ENCODE results near the gene MAPK1IP1L.
"Not testable (repeated sequence)": the region's sequence is repeated elsewhere in the genome, so short reads cannot be mapped to it uniquely, and the experiment has no call there.

Gene MAPK1IP1L

GRCh38 chr14:55051423-55052268, at the start of gene MAPK1IP1L:
TSS of gene MAPK1IP1L (plus strand) at chr14:55051647. CDS start at chr14:55061684, 10,037 bp downstream.
- Histone ChIP-seq H3K4me1 (ENCODE audit: control insufficient read depth, insufficient read depth, low read length) (peaks cover 14% of the 10 kb centered on the region), H3K4me3 (ENCODE audit: low read length) (peak within 1 kb of the TSS; percentile 99), H3K27me3 (ENCODE audit: control insufficient read depth, insufficient read depth, low read length) (no peaks in the 10 kb centered on the region), H3K27ac (ENCODE audit: low read depth, low read length) (peak within 1 kb of the TSS; percentile 100), H3K36me3 (ENCODE audit: control insufficient read depth, insufficient read depth, low read length) (no peaks in the 10 kb centered on the region), H3K9ac (ENCODE audit: low read length) (peak within 1 kb of the TSS; percentile 100)

- Histone ChIP-seq H3K36me3 (ENCODE audit: control insufficient read depth, insufficient read depth, low read length) (no peaks in the 10 kb centered on the region), H3K27ac (ENCODE audit: low read depth, low read length) (no peak overlapping the region), H3K4me3 (ENCODE audit: low read length) (no peak overlapping the region), H3K4me1 (ENCODE audit: control insufficient read depth, insufficient read depth, low read length) (no peaks in the 10 kb centered on the region), H3K9ac (ENCODE audit: low read length) (no peak overlapping the region), H3K27me3 (ENCODE audit: control insufficient read depth, insufficient read depth, low read length) (no peaks in the 10 kb centered on the region)
These were observed 46.4 kb upstream of the MAPK1IP1L start for GRCh38 chr14:55005071-55005470.

GRCh38 chr14:55015006-55015405, 36.4 kb upstream of the MAPK1IP1L start:
- no peaks in the 10 kb centered on the region for H3K4me1 ChIP-seq (ENCODE audit: control insufficient read depth, insufficient read depth, low read length)
- no peak overlapping the region for H3K9ac ChIP-seq (ENCODE audit: low read length)
- no peaks in the 10 kb centered on the region for H3K27me3 ChIP-seq (ENCODE audit: control insufficient read depth, insufficient read depth, low read length)
- H3K27ac ChIP-seq (ENCODE audit: low read depth, low read length) = no peak overlapping the region
- no peak overlapping the region for H3K4me3 ChIP-seq (ENCODE audit: low read length)
- H3K36me3 ChIP-seq (ENCODE audit: control insufficient read depth, insufficient read depth, low read length) = no peaks in the 10 kb centered on the region

GRCh38 chr14:55019968-55020554, 31.4 kb upstream of the MAPK1IP1L start:
- H3K4me3 ChIP-seq (ENCODE audit: low read length) = no peak overlapping the region
- no peak overlapping the region for H3K9ac ChIP-seq (ENCODE audit: low read length)
- H3K36me3 ChIP-seq (ENCODE audit: control insufficient read depth, insufficient read depth, low read length) = no peaks in the 10 kb centered on the region
- no peaks in the 10 kb centered on the region for H3K27me3 ChIP-seq (ENCODE audit: control insufficient read depth, insufficient read depth, low read length)
- no peak overlapping the region for H3K27ac ChIP-seq (ENCODE audit: low read depth, low read length)
- no peaks in the 10 kb centered on the region for H3K4me1 ChIP-seq (ENCODE audit: control insufficient read depth, insufficient read depth, low read length)

- peaks cover 13% of the 10 kb centered on the region for H3K4me1 ChIP-seq (ENCODE audit: control insufficient read depth, insufficient read depth, low read length)
- H3K9ac ChIP-seq (ENCODE audit: low read length); H3K27me3 ChIP-seq (ENCODE audit: control insufficient read depth, insufficient read depth, low read length); H3K27ac ChIP-seq (ENCODE audit: low read depth, low read length); H3K36me3 ChIP-seq (ENCODE audit: control insufficient read depth, insufficient read depth, low read length); H3K4me3 ChIP-seq (ENCODE audit: low read length): not testable (repeated sequence)
These were observed 27.1 kb upstream of the MAPK1IP1L start for GRCh38 chr14:55024365-55024764.

GRCh38 chr14:55025948-55026347, 25.5 kb upstream of the MAPK1IP1L start:
- Histone ChIP-seq H3K36me3 (ENCODE audit: control insufficient read depth, insufficient read depth, low read length) (no peaks in the 10 kb centered on the region), H3K4me1 (ENCODE audit: control insufficient read depth, insufficient read depth, low read length) (peaks cover 13% of the 10 kb centered on the region), H3K9ac (ENCODE audit: low read length) (no peak overlapping the region), H3K4me3 (ENCODE audit: low read length) (peak overlapping the region; percentile 93), H3K27me3 (ENCODE audit: control insufficient read depth, insufficient read depth, low read length) (no peaks in the 10 kb centered on the region), H3K27ac (ENCODE audit: low read depth, low read length) (no peak overlapping the region)

- no peaks in the 10 kb centered on the region for H3K36me3 ChIP-seq (ENCODE audit: control insufficient read depth, insufficient read depth, low read length)
These were observed 25.0 kb upstream of the MAPK1IP1L start for GRCh38 chr14:55026441-55026792.

GRCh38 chr14:55026793-55027561, 24.5 kb upstream of the MAPK1IP1L start, which contains the start of the genes SOCS4 and WDHD1:
TSS of gene SOCS4 (plus strand) at chr14:55027236. CDS start at chr14:55043042, 15,806 bp downstream.
TSS of gene WDHD1 (minus strand) at chr14:55027099. CDS start at chr14:55026787, 312 bp downstream.
- peak within 1 kb of the TSS; percentile 75 for H3K27ac ChIP-seq (ENCODE audit: low read depth, low read length)
- H3K4me1 ChIP-seq (ENCODE audit: control insufficient read depth, insufficient read depth, low read length) = peaks cover 13% of the 10 kb centered on the region
- peak within 1 kb of the TSS; percentile 71 for H3K9ac ChIP-seq (ENCODE audit: low read length)
- H3K36me3 ChIP-seq (ENCODE audit: control insufficient read depth, insufficient read depth, low read length) = no peaks in the 10 kb centered on the region
- peak within 1 kb of the TSS; percentile 93 for H3K4me3 ChIP-seq (ENCODE audit: low read length)
- H3K27me3 ChIP-seq (ENCODE audit: control insufficient read depth, insufficient read depth, low read length) = no peaks in the 10 kb centered on the region

More at GRCh38 chr14:55026441-55026792, 25.0 kb upstream of the MAPK1IP1L start:
- Histone ChIP-seq H3K4me3 (ENCODE audit: low read length) (peak overlapping the region; percentile 93), H3K27ac (ENCODE audit: low read depth, low read length) (peak overlapping the region; percentile 75), H3K4me1 (ENCODE audit: control insufficient read depth, insufficient read depth, low read length) (peaks cover 13% of the 10 kb centered on the region), H3K9ac (ENCODE audit: low read length) (peak overlapping the region; percentile 71), H3K27me3 (ENCODE audit: control insufficient read depth, insufficient read depth, low read length) (no peaks in the 10 kb centered on the region)

- Histone ChIP-seq H3K36me3 (ENCODE audit: control insufficient read depth, insufficient read depth, low read length) (no peaks in the 10 kb centered on the region), H3K9ac (ENCODE audit: low read length) (no peak overlapping the region), H3K4me3 (ENCODE audit: low read length) (peak overlapping the region; percentile 93), H3K4me1 (ENCODE audit: control insufficient read depth, insufficient read depth, low read length) (peaks cover 13% of the 10 kb centered on the region), H3K27ac (ENCODE audit: low read depth, low read length) (no peak overlapping the region), H3K27me3 (ENCODE audit: control insufficient read depth, insufficient read depth, low read length) (no peaks in the 10 kb centered on the region)
These were observed 23.4 kb upstream of the MAPK1IP1L start for GRCh38 chr14:55028066-55028465.

GRCh38 chr14:55028476-55028875, 23.0 kb upstream of the MAPK1IP1L start:
- no peaks in the 10 kb centered on the region for H3K27me3 ChIP-seq (ENCODE audit: control insufficient read depth, insufficient read depth, low read length)
- H3K4me3 ChIP-seq (ENCODE audit: low read length) = no peak overlapping the region
- peaks cover 13% of the 10 kb centered on the region for H3K4me1 ChIP-seq (ENCODE audit: control insufficient read depth, insufficient read depth, low read length)
- H3K27ac ChIP-seq (ENCODE audit: low read depth, low read length) = no peak overlapping the region
- H3K9ac ChIP-seq (ENCODE audit: low read length) = no peak overlapping the region
- H3K36me3 ChIP-seq (ENCODE audit: control insufficient read depth, insufficient read depth, low read length) = no peaks in the 10 kb centered on the region

- H3K36me3 ChIP-seq (ENCODE audit: control insufficient read depth, insufficient read depth, low read length) = no peaks in the 10 kb centered on the region
- H3K27ac ChIP-seq (ENCODE audit: low read depth, low read length) = no peak overlapping the region
- no peaks in the 10 kb centered on the region for H3K27me3 ChIP-seq (ENCODE audit: control insufficient read depth, insufficient read depth, low read length)
- H3K4me1 ChIP-seq (ENCODE audit: control insufficient read depth, insufficient read depth, low read length) = peaks cover 10% of the 10 kb centered on the region
- no peak overlapping the region for H3K4me3 ChIP-seq (ENCODE audit: low read length)
- H3K9ac ChIP-seq (ENCODE audit: low read length) = no peak overlapping the region
These were observed 20.3 kb upstream of the MAPK1IP1L start for GRCh38 chr14:55031190-55031589.

- not testable (repeated sequence) for H3K9ac ChIP-seq (ENCODE audit: low read length); H3K27ac ChIP-seq (ENCODE audit: low read depth, low read length); H3K27me3 ChIP-seq (ENCODE audit: control insufficient read depth, insufficient read depth, low read length); H3K4me1 ChIP-seq (ENCODE audit: control insufficient read depth, insufficient read depth, low read length); H3K36me3 ChIP-seq (ENCODE audit: control insufficient read depth, insufficient read depth, low read length); H3K4me3 ChIP-seq (ENCODE audit: low read length)
These were observed 13.5 kb upstream of the MAPK1IP1L start for GRCh38 chr14:55037995-55038394.

Measured in rectal smooth muscle tissue (tissue), 1 donor.